ENCODE results near the gene GNB1L.

DNA sequence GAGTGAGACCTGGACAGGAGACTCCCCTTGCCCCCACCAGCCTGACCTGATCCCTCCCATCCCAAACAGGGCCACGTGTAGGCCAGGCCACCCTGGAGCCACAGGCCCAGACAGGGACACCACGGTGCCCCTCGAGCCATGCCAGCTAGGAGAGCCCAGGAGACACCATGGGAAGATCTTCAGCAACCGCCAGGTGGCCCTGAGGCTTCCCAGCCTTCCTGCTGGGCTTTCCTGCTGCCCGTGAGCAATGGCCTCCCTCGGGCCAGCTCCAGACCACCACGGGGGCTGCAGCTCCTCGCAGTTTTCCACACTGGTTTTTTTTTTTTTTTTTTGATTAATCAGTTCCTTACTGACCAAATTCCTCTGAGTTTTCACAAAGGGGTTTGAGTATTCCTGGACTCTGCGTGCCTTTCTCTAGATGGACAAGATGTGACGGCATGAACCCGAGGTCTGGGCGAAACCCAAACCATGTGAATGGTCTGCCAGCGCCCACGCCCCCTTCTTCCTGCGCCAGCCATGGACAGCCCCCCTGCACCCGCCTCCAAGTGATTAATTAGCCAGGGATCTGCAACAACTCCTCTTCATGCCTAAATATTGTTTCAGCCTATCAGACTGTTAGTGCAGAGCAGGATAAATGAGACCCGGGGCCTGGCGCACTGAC is 53.2 kb downstream of the GNB1L start:
- TF ChIP-seq, protein P1, sequence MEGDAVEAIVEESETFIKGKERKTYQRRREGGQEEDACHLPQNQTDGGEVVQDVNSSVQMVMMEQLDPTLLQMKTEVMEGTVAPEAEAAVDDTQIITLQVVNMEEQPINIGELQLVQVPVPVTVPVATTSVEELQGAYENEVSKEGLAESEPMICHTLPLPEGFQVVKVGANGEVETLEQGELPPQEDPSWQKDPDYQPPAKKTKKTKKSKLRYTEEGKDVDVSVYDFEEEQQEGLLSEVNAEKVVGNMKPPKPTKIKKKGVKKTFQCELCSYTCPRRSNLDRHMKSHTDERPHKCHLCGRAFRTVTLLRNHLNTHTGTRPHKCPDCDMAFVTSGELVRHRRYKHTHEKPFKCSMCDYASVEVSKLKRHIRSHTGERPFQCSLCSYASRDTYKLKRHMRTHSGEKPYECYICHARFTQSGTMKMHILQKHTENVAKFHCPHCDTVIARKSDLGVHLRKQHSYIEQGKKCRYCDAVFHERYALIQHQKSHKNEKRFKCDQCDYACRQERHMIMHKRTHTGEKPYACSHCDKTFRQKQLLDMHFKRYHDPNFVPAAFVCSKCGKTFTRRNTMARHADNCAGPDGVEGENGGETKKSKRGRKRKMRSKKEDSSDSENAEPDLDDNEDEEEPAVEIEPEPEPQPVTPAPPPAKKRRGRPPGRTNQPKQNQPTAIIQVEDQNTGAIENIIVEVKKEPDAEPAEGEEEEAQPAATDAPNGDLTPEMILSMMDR (conservative IDR thresholded peaks at IDR 0.05 in 1 of 2, IDR thresholded peaks at IDR 0.05 in 1 of 2; ENCODE audit: extremely low read depth in 1 of 2, insufficient read depth in 1 of 2, low read depth in 1 of 2, low read length in 2 of 2): no peak
- TF ChIP-seq EZH2 (IDR thresholded peaks at IDR 0.05; ENCODE audit: borderline replicate concordance, low read length): no peak
